OCI-LY7 (cell line): ENCODE measurements around the gene SAFB2.

Experiments used
- EZH2phosphoT487 ChIP-seq: fragments of 200-600 bp; sonication (generic); IDR thresholded peaks from 2 replicates; pipeline ENCODE4 v1.6.1; 2018; ENCODE audit warnings: low read depth, borderline replicate concordance, mild to moderate bottlenecking, mixed run types, antibody characterized with exemption, low read length, moderate library complexity, mixed read lengths
- TF ChIP-seq, protein P1 (sequence below): fragments of 200-600 bp; sonication (generic); conservative IDR thresholded peaks from 2 replicates; pipeline ENCODE4 v1.5.1; 2014; ENCODE audit warnings: mild to moderate bottlenecking, antibody characterized with exemption, low read length, moderate library complexity, mixed read lengths

DNA sequence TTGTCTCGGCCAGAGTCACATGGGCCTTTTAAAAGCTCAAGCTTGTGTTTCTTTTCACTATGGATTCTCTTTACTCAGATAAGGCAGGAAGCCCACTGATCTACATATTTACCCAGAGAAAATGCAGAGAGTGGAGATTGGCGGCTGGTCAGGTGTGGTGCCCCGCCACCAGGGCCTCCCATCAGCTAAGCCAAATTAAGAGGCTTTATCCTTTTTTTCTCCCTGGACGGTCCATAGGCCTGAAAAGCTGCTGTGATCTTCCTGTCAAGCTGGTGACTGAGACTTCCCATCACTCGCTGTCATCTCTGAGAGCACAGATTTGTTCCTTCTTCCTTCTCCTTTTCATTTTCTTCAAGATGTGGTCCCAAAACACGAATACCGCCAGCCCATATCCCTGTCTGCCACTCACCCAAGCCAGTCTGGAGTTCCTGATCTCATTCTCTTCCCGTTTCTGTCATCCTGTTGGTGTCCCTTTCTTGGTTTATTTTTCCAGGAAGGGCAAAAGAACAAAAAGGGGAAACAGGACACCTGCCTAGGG lies 2.2 kb upstream of the SAFB2 start:
- TF ChIP-seq, protein P1, sequence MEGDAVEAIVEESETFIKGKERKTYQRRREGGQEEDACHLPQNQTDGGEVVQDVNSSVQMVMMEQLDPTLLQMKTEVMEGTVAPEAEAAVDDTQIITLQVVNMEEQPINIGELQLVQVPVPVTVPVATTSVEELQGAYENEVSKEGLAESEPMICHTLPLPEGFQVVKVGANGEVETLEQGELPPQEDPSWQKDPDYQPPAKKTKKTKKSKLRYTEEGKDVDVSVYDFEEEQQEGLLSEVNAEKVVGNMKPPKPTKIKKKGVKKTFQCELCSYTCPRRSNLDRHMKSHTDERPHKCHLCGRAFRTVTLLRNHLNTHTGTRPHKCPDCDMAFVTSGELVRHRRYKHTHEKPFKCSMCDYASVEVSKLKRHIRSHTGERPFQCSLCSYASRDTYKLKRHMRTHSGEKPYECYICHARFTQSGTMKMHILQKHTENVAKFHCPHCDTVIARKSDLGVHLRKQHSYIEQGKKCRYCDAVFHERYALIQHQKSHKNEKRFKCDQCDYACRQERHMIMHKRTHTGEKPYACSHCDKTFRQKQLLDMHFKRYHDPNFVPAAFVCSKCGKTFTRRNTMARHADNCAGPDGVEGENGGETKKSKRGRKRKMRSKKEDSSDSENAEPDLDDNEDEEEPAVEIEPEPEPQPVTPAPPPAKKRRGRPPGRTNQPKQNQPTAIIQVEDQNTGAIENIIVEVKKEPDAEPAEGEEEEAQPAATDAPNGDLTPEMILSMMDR = no peak
- TF ChIP-seq EZH2phosphoT487 = no peak
